ENCODE measurements around the gene HOXD11. TPM values are rescaled to one million over a fixed set of nuclear protein-coding genes. Genes with fewer than 3 reads are reported as not detected.

Gene HOXD11
- total RNA-seq, 2 donors from 2014 or later: not detected

DNA sequence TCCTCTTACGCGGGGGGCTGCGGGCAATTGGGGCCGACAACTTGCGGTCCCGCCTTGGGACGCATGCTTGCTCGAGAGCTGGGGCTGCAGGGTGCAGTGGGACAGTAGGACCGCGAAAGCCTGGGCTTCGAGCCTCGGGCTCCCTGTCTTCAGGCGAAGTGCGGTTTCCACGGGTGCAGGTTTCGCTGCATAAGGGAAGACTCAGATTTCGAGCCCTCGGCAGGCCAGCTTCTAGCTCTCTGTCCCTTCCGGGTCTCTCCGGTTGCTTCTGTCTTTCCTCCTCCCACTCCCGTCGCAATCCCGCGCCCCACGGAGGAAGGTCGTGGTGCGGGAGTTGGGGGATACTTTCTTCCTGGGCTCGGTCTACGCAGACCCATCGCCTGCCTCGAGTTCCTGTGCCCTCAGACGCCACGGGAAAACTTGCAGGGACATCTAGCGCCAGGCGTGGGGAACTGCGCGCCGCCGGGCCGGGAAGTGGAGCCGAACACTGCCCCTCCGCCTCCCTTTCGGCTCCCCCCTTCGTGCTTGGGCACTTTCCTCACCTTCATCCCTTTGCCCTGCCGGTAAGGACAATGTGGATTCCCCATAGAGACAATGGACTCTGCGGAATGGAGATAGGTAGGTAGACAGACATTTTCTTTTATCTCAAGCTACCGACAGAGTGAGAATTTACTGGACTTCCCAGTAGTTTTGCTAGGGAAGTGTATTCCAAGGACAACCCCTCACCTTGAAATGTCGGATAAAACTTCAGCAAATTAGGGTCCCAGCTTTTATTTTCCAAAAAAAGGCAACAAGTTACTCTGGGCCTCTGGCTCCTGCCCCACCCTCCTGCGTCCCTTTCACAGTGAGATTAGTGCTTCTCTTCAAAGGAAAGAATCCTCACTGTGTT is 18.8 kb upstream of the HOXD11 start:
- TF ChIP-seq, protein P1, sequence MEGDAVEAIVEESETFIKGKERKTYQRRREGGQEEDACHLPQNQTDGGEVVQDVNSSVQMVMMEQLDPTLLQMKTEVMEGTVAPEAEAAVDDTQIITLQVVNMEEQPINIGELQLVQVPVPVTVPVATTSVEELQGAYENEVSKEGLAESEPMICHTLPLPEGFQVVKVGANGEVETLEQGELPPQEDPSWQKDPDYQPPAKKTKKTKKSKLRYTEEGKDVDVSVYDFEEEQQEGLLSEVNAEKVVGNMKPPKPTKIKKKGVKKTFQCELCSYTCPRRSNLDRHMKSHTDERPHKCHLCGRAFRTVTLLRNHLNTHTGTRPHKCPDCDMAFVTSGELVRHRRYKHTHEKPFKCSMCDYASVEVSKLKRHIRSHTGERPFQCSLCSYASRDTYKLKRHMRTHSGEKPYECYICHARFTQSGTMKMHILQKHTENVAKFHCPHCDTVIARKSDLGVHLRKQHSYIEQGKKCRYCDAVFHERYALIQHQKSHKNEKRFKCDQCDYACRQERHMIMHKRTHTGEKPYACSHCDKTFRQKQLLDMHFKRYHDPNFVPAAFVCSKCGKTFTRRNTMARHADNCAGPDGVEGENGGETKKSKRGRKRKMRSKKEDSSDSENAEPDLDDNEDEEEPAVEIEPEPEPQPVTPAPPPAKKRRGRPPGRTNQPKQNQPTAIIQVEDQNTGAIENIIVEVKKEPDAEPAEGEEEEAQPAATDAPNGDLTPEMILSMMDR (IDR thresholded peaks at IDR 0.05): peak; percentile 74 to 85
- DNase-seq (ENCODE audit: low spot score): no peak

DNA sequence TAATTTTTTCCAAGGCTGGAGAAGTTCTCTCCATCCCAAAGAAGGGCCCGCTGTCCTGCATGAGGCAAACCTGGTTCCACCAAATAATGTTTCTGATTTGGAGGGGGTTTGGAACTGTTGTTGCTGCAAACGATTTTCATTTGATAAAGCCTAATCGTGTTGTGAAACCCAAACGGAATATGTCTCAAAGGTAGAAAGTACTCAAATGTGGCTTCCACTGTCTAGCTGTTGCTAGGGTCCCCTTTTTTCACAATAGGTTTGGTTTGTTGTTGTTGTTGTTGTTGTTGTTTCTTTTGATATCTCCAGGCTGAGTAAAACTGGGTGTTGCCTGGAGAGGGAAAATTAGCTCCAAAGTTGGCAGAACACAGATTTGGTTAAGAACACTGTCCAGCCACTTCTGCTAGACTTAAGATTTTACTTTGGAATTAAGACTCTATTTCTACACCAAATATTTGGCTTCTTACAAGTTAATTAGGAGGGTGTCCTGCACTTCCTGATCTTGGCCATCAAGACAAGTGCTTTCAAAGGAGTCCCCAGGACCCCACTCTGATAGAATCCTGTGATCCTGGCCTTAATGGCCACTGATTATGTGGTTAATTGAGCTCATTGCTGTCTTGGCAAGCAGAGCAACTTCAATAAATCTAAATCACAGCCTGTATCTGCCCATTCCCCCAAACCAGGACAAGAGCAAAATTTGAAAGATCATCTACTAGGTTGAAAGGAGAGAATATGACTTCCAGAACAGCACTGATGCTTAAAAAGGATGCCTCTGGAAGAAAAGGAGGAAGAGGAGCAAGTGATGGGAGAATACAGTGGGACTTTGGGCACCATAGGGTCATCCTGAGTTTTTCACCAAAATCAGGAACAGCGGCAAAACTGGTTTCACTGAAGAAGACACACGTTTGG is 17.9 kb upstream of the HOXD11 start:
- no peak overlapping the region for H3K27ac ChIP-seq
- H3K4me1 ChIP-seq: peaks cover 0 to 40% of the 10 kb centered on the region in 2 donors
- peaks cover 60 to 81% of the 10 kb centered on the region in 2 donors for H3K27me3 ChIP-seq
- no peak overlapping the region for H3K4me3 ChIP-seq
- TF ChIP-seq, protein P1 (IDR thresholded peaks at IDR 0.05): no peak
- no peak for DNase-seq (ENCODE audit: low spot score)
- H3K9me3 ChIP-seq: no peaks in the 10 kb centered on the region
- H3K36me3 ChIP-seq: no peaks in the 10 kb centered on the region

More for the DNA sequence above, 18.8 kb upstream of the HOXD11 start:
- H3K27ac ChIP-seq: no peak overlapping the region
- peak overlapping the region in 1 of 2 donors; percentile 33 for H3K4me3 ChIP-seq
- H3K4me1 ChIP-seq: peaks cover 0 to 42% of the 10 kb centered on the region in 2 donors
- H3K27me3 ChIP-seq: peaks cover 52 to 81% of the 10 kb centered on the region in 2 donors
- H3K36me3 ChIP-seq: no peaks in the 10 kb centered on the region
- H3K9me3 ChIP-seq: no peaks in the 10 kb centered on the region

DNA sequence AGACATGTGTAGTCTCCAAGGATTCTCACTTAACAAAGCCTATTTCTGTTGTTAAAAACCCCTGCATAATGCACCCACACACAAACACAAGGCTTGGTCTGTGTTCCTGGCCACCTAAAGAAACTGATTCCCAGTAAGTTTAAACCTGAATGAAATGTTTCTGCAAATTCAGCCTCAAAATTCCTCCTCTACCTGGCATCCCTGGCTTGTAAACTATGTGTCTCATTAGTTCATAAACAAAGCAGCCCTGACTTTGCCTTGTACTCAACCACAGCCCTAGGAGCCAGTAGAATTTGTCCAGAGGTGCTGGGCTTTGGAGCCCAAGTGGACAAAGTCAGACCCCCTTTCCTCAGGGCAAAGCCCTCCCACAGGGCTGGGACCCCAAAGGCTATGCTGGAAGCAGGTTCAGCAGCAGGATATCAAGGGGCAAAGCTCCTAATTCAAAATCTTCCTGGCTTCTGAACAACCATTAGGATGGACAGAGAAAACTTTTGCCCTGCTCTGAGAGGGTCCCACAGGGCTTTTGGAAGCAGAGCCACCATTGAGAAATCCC is 17.2 kb upstream of the HOXD11 start:
- TF ChIP-seq, protein P1 (IDR thresholded peaks at IDR 0.05): no peak
- no peak overlapping the region for H3K27ac ChIP-seq
- peaks cover 66 to 87% of the 10 kb centered on the region in 2 donors for H3K27me3 ChIP-seq
- peaks cover 0 to 39% of the 10 kb centered on the region in 2 donors for H3K4me1 ChIP-seq
- no peak for DNase-seq (ENCODE audit: low spot score)
- H3K36me3 ChIP-seq: no peaks in the 10 kb centered on the region
- no peak overlapping the region for H3K4me3 ChIP-seq
- no peaks in the 10 kb centered on the region for H3K9me3 ChIP-seq

DNA sequence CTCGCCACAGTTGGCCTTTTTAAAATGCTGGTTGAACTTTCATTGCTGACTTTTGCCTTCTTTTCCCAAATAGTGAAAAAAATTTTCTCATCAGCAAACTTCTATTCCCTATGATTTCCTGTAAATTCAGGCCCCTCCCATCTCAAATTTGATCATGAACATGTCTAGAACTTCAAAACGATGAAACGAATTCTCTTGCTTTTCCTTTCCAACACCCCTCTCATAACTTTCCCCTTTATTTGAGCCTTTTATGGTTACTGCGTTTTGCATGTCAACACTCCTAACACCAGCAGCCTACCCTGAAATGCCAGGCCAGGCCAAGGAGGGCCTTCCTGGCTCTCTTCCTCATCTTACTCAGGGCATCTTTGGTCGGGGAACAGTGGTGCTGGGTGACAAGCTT is 16.2 kb upstream of the HOXD11 start:
- Histone ChIP-seq H3K36me3 (no peaks in the 10 kb centered on the region), H3K4me1 (peaks cover 0 to 29% of the 10 kb centered on the region in 2 donors), H3K9me3 (no peaks in the 10 kb centered on the region), H3K27me3 (peaks cover 64 to 86% of the 10 kb centered on the region in 2 donors), H3K4me3 (no peak overlapping the region), H3K27ac (no peak overlapping the region)
- TF ChIP-seq, protein P1 (IDR thresholded peaks at IDR 0.05): no peak
- no peak for DNase-seq (ENCODE audit: low spot score)

DNA sequence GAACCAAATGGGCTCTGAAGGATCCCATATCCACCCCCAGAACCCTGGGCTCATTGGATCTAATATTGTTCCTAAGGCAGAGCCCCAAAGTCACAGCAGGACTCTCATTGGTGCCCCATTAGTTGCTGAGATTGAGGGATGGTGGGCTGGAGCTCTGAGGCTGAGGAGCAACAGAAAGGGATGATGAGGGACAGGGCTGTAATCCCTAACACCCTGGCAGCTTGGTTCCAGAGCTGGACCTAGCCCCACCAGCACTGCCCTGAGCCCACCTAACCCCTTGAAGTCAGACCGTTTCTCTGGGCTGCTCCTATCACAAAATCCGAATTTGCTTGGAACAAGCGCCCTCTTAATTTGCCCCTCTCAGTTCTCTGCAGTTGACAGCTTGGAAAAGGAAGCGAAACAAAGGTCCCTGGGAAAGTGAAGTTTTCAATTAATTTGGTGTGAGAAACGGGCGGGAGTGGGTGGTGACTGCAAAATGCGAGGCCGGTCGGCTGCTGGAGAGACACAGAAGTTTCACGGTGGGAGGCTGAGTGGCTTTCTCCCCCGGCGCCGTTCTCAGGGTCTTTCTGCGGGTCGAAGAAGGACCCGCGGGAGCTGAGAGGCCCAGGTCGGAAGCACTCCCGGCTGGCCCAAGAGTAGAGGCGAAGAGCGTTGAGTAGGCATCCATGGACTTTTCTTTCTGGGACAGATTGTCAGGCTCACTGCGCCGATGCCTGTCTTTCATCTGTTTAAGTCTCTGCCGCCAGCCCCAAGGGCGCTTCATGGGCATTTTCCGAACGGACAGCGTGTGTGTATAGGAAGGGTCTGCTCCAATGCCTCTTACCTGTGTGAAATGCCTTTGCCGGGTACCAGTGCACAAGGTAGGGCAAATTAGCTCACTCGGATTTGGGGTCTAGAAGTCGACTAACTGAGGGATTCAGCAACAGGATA is 15.5 kb upstream of the HOXD11 start:
- no peak overlapping the region for H3K27ac ChIP-seq
- peaks cover 0 to 24% of the 10 kb centered on the region in 2 donors for H3K4me1 ChIP-seq
- no peak for DNase-seq (ENCODE audit: low spot score)
- no peak overlapping the region for H3K4me3 ChIP-seq
- H3K9me3 ChIP-seq: no peaks in the 10 kb centered on the region
- H3K27me3 ChIP-seq: peaks cover 59 to 85% of the 10 kb centered on the region in 2 donors
- TF ChIP-seq, protein P1 (IDR thresholded peaks at IDR 0.05): no peak
- H3K36me3 ChIP-seq: no peaks in the 10 kb centered on the region

Measured in right atrium auricular region (tissue), 2 donors.